GM18526 (cell line): ENCODE data around the gene CLRN2.

ENCODE experiments used
- POLR2A ChIP-seq: IDR thresholded peaks from 3 replicates; pipeline ENCODE4 v1.6.1; 2011; ENCODE audit not compliant: insufficient read length; ENCODE audit errors: extremely low read depth

CLRN2 gene

DNA sequence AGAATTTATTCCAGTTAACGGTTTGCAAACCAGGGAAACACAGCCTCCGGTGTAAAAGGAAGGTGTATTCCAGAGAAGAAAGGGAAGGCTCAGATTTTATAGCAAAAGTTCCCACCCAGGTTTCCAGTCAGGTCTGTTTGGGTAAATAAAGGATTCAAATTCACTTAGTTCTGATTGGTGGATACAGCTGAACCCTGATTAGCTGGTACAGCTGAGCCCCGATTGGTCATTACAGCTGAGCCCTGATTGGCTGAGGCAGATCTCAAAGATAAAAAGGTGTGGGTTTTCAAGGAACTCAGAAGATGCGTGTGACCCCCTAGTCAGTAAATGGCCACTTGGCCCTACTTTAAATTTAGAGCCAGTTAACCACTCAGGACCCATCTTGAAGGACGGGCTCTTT is 6.6 kb downstream of the CLRN2 start:
- TF ChIP-seq POLR2A, result no peak

- TF ChIP-seq POLR2A, result no peak
These were observed 8.7 kb downstream of the CLRN2 start for GRCh38 chr4:17523662-17524061.

GRCh38 chr4:17526695-17527477 is 11.9 kb downstream of the CLRN2 start:
- no peak for TF ChIP-seq POLR2A

GRCh38 chr4:17528551-17529165 is 13.7 kb downstream of the CLRN2 start:
- no peak for TF ChIP-seq POLR2A

- no peak for TF ChIP-seq POLR2A
These were observed 16.7 kb downstream of the CLRN2 start for GRCh38 chr4:17531538-17532285.

DNA sequence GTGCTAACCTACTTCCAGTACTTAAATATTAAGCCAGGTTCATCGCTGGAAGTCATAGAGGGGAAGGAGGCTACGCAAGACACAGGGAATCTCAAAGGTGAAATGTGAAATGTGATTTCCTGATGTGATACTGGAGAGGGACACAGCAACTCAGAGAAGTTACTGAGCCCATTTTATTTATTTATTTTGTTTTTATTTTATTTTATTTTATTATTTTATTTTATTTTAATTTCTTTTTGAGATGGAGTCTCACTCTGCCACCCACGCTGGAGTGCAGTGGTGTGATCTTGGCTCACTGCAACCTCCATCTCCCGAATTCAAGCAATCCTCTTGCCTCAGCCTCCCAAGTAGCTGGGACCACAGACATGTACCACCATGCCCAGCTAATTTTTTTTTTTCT is 19.7 kb downstream of the CLRN2 start:
- no peak for TF ChIP-seq POLR2A

DNA sequence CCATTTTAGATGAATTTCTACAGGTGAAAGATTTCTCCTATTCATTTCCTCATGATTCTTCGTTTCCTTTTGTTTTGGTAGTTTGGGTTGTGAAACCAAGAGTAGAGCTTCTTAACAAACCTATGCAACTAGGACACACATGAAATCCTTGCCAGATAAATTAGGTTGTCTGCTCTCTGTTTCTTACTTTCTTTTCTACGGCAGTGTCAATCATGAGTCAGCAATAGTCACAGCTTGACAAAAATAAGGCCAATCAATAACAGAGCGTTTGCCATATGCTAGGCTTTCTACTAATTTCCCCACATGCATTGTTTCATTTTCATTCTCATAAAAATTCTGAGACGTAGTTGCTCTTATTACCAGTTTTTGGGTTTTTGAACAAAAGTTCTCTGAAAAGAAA is 20.3 kb downstream of the CLRN2 start:
- TF ChIP-seq POLR2A, result no peak

DNA sequence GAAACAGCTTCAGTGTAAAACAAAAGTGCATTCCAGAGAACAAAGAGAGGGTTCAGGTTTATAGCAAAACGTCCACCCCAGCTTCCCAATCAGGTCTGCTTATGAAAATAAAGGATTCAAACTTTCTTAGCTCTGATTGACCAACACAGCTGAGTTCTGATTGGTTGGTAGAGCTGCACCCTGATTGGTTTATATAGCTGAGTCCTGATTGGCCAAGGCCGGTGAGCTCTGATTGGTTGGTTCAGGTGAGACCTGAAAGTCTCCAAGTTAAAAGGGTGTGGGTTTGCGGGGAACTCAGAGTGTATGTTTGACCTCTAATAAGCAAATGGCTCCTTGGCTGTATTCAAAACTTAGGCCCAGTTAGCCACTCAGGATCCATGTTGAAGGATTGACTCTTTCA is 20.9 kb downstream of the CLRN2 start:
- TF ChIP-seq POLR2A, result no peak

- no peak for TF ChIP-seq POLR2A
These were observed 29.2 kb downstream of the CLRN2 start for GRCh38 chr4:17544205-17544604.

- no peak for TF ChIP-seq POLR2A
These were observed 29.9 kb downstream of the CLRN2 start for GRCh38 chr4:17544831-17545234.

- no peak for TF ChIP-seq POLR2A
These were observed 30.6 kb downstream of the CLRN2 start for GRCh38 chr4:17545374-17546140.

DNA sequence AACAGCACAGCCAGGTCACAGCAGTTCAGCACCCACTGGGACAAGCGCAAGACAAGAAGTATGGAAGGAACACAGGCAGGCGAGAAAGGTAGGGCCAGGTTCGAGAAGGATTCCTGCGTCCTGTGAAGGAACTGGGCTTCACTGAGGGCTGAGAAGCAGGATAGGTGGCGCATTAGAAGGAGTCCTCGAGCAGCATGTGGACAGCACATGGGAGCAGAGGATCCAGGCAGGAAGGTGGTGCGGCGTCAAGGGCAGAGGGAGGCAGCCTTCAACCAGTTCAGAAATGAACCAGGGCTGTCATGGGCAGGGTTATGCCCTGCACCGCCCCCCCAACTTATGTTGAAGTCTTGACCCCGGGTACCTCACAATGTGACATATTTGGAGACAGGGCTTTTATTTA is 31.3 kb downstream of the CLRN2 start:
- TF ChIP-seq POLR2A, result no peak

DNA sequence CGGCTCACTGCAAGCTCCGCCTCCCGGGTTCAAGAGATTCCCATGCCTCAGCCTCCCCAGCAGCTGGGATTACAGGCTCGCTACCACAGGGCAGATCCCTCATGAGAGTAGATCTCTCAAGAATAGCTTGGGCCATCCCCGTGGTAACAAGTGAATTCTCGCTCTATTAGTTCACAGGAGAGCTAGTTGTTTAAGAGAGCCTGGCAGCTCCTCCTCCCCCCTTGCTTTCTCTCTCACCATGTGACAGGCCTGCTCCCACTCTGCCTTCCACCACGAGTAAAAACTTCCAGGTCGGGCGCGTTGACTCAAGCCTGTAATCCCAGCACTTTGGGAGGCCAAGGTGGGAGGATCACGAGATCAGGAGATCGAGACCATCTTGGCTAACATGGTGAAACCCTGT is 31.7 kb downstream of the CLRN2 start:
- no peak for TF ChIP-seq POLR2A

- no peak for TF ChIP-seq POLR2A
These were observed 35.6 kb downstream of the CLRN2 start for GRCh38 chr4:17550549-17550948.

GRCh38 chr4:17552427-17552826 is 37.5 kb downstream of the CLRN2 start:
- TF ChIP-seq POLR2A, result no peak
